CD8-positive, alpha-beta memory T cell (primary cell): ENCODE results near the gene BICRAL. TPM values are rescaled to one million over a fixed set of nuclear protein-coding genes. Genes with fewer than 3 reads are reported as not detected.
A peak's percentile ranks its signal among the peaks of the same experiment; 100 is the strongest.

Experiments
- CTCF ChIA-PET: fragments of 350-600 bp; sonication (Branson Sonifier 250); formaldehyde crosslinking; loops from one replicate; lab custom pipeline; 2021; ENCODE audit warnings: antibody characterized with exemption; lab: Charles Lee
- POLR2A ChIA-PET: fragments of 350-600 bp; sonication (Branson Sonifier 250); formaldehyde crosslinking; loops from one replicate; lab custom pipeline; 2021; ENCODE audit warnings: antibody characterized with exemption; lab: Charles Lee
- DNase-seq, 5 donors: peaks; one replicate each; pipeline versions ENCODE4 v3.0.0 to v3.0.0-alpha.2; 2020 to 2022; ENCODE audit warnings: mixed read lengths in 1 of 5
- H3K27ac ChIP-seq: one replicate; pipeline ENCODE4 v1.7.0; 2013; ENCODE audit warnings: low read depth, mild to moderate bottlenecking, low read length, moderate library complexity
- H3K27me3 ChIP-seq: 2 replicates; pipeline ENCODE4 v1.7.0; 2013; ENCODE audit warnings: low read length, mild to moderate bottlenecking; ENCODE audit not compliant: insufficient read depth, poor library complexity, severe bottlenecking
- H3K36me3 ChIP-seq: 2 replicates; pipeline ENCODE4 v1.7.0; 2013; ENCODE audit warnings: mild to moderate bottlenecking, low read length, moderate library complexity; ENCODE audit not compliant: insufficient read depth
- H3K4me1 ChIP-seq: 2 replicates; pipeline ENCODE4 v1.7.0; 2013; ENCODE audit warnings: mild to moderate bottlenecking, low read length, moderate library complexity; ENCODE audit not compliant: insufficient read depth
- H3K4me3 ChIP-seq: 2 replicates; pipeline ENCODE4 v1.7.0; 2013; ENCODE audit warnings: mild to moderate bottlenecking, low read length
- H3K9me3 ChIP-seq: 2 replicates; pipeline ENCODE4 v1.7.0; 2013; ENCODE audit warnings: mild to moderate bottlenecking, low read length
- H3K27ac Mint-ChIP-seq, 8 donors: one replicate each; pipeline ENCODE4 v1.8.0; 2020 to 2021; ENCODE audit warnings: mixed read lengths in 8 of 8, mild to moderate bottlenecking in 6 of 8, inconsistent platforms in 3 of 8, moderate library complexity in 3 of 8
- H3K27me3 Mint-ChIP-seq, 2 donors: one replicate each; pipeline ENCODE4 v1.8.0; 2020 to 2021; ENCODE audit warnings: mixed read lengths in 2 of 2, mild to moderate bottlenecking in 1 of 2, moderate library complexity in 1 of 2
- H3K36me3 Mint-ChIP-seq, 3 donors: one replicate each; pipeline ENCODE4 v1.8.0; 2020 to 2021; ENCODE audit warnings: mixed read lengths in 3 of 3, inconsistent platforms in 1 of 3, mild to moderate bottlenecking in 1 of 3
- H3K4me1 Mint-ChIP-seq, 3 donors: one replicate each; pipeline ENCODE4 v1.8.0; 2020 to 2021; ENCODE audit warnings: mixed read lengths in 3 of 3, inconsistent platforms in 1 of 3, mild to moderate bottlenecking in 1 of 3
- H3K4me3 Mint-ChIP-seq, 7 donors: one replicate each; pipeline ENCODE4 v1.8.0; 2020 to 2021; ENCODE audit warnings: mixed read lengths in 7 of 7, mild to moderate bottlenecking in 6 of 7, moderate library complexity in 4 of 7, inconsistent platforms in 2 of 7
- H3K9me3 Mint-ChIP-seq, 5 donors: one replicate each; pipeline ENCODE4 v1.8.0; 2020 to 2022; ENCODE audit warnings: mixed read lengths in 5 of 5, mild to moderate bottlenecking in 3 of 5, moderate library complexity in 2 of 5, inconsistent platforms in 1 of 5
- polyA plus RNA-seq: library from polyadenylated mRNA; unstranded; fragments of 300-500 nt; fragmentation: Illumina TruSeq; gene quantifications from one replicate; pipeline ENCODE4 v1.2.3, GENCODE V29; 2021
- total RNA-seq, 2 experiments: library from RNA; stranded (reverse); gene quantifications; one replicate each; pipeline ENCODE4 v1.2.3, GENCODE V29; 2021

BICRAL gene
- total and polyA plus RNA-seq, 3 experiments from 2014 or later: 6.8 to 16.8 (median 15.9) TPM

DNA sequence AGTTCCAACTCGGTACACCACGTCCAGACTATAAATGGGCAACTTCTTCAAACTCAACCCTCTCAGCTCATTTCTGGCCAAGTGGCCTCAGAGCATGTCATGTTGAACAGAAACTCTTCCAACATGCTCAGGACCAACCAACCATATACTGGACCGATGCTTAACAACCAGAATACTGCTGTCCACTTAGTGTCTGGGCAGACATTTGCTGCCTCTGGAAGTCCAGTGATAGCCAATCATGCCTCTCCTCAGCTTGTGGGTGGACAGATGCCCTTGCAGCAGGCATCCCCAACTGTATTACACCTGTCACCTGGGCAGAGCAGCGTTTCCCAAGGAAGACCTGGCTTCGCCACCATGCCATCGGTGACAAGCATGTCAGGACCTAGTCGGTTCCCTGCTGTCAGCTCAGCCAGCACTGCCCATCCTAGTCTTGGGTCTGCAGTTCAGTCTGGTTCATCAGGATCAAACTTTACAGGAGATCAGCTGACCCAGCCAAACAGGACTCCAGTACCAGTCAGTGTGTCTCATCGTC is 47.8 kb downstream of the BICRAL start:
- no peak overlapping the region for H3K4me3 Mint-ChIP-seq
- peaks cover 5 to 77% (median 19%) of the 10 kb centered on the region in 3 donors for H3K36me3 Mint-ChIP-seq
- peak overlapping the region in 1 of 8 donors; percentile 50 for H3K27ac Mint-ChIP-seq
- no peaks in the 10 kb centered on the region for H3K27me3 ChIP-seq
- peaks cover 7 to 26% (median 13%) of the 10 kb centered on the region in 3 donors for H3K4me1 Mint-ChIP-seq
- POLR2A ChIA-PET: interaction anchor here (0.7 kb wide), 1 partner anchor 44 kb away, joined by 3 read pairs; no protein-coding TSS in a partner anchor
- H3K9me3 Mint-ChIP-seq: no peaks in the 10 kb centered on the region
- H3K4me1 ChIP-seq: no peaks in the 10 kb centered on the region
- CTCF ChIA-PET: no interaction called here
- no peaks in the 10 kb centered on the region for H3K9me3 ChIP-seq
- peaks cover 23% of the 10 kb centered on the region for H3K36me3 ChIP-seq
- H3K27ac ChIP-seq: no peak overlapping the region
- no peak for DNase-seq
- peaks cover 0 to 1% of the 10 kb centered on the region in 2 donors for H3K27me3 Mint-ChIP-seq
- H3K4me3 ChIP-seq: no peak overlapping the region

GRCh38 chr6:42831237-42831636 is 49.4 kb downstream of the BICRAL start:
- no peak overlapping the region for H3K4me3 ChIP-seq
- H3K9me3 Mint-ChIP-seq: no peaks in the 10 kb centered on the region
- H3K4me1 Mint-ChIP-seq: peaks cover 10 to 34% (median 17%) of the 10 kb centered on the region in 3 donors
- no peak for DNase-seq
- CTCF ChIA-PET: interaction anchor here (0.8 to 1.2 kb wide), 2 partner anchors 60 to 169 kb away, joined by 3 to 4 read pairs; no protein-coding TSS in a partner anchor
- POLR2A ChIA-PET: no interaction called here
- no peaks in the 10 kb centered on the region for H3K4me1 ChIP-seq
- no peak overlapping the region for H3K27ac ChIP-seq
- peak overlapping the region in 7 of 8 donors; percentile 13 to 76 (median 48) for H3K27ac Mint-ChIP-seq
- H3K27me3 Mint-ChIP-seq: peaks cover 0 to 1% of the 10 kb centered on the region in 2 donors
- peaks cover 5 to 77% (median 19%) of the 10 kb centered on the region in 3 donors for H3K36me3 Mint-ChIP-seq
- H3K9me3 ChIP-seq: no peaks in the 10 kb centered on the region
- H3K27me3 ChIP-seq: no peaks in the 10 kb centered on the region
- peaks cover 23% of the 10 kb centered on the region for H3K36me3 ChIP-seq
- H3K4me3 Mint-ChIP-seq: no peak overlapping the region

DNA sequence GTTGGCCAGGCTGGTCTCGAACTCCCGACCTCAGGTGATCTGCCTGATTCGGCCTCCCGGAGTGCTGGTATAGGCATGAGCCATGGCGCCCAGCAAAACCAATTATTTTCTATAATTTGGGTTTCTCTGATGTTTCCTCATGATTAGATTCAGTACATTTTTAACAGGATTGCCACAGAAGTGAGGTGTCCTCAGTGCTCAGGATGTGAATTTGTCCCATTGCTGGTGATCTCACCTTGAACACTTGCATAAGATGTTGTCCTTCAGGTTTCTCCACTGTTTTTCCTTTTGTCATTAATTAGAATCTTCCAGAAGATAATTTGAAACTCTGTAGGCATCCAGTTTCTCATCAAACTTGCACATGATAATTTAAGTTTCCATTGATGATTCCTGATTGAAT is 52.2 kb downstream of the BICRAL start:
- POLR2A ChIA-PET: no interaction called here
- Mint-ChIP-seq H3K27me3 (peaks cover 0 to 1% of the 10 kb centered on the region in 2 donors), H3K27ac (peak overlapping the region in 3 of 8 donors; percentile 29 to 43 (median 36)), H3K9me3 (no peaks in the 10 kb centered on the region), H3K36me3 (peaks cover 0 to 62% (median 16%) of the 10 kb centered on the region in 3 donors), H3K4me1 (peaks cover 12 to 42% (median 17%) of the 10 kb centered on the region in 3 donors), H3K4me3 (no peak overlapping the region)
- Histone ChIP-seq H3K4me3 (no peak overlapping the region), H3K27me3 (no peaks in the 10 kb centered on the region), H3K36me3 (peaks cover 15% of the 10 kb centered on the region), H3K4me1 (no peaks in the 10 kb centered on the region), H3K27ac (no peak overlapping the region), H3K9me3 (no peaks in the 10 kb centered on the region)
- no peak for DNase-seq
- CTCF ChIA-PET: no interaction called here

DNA sequence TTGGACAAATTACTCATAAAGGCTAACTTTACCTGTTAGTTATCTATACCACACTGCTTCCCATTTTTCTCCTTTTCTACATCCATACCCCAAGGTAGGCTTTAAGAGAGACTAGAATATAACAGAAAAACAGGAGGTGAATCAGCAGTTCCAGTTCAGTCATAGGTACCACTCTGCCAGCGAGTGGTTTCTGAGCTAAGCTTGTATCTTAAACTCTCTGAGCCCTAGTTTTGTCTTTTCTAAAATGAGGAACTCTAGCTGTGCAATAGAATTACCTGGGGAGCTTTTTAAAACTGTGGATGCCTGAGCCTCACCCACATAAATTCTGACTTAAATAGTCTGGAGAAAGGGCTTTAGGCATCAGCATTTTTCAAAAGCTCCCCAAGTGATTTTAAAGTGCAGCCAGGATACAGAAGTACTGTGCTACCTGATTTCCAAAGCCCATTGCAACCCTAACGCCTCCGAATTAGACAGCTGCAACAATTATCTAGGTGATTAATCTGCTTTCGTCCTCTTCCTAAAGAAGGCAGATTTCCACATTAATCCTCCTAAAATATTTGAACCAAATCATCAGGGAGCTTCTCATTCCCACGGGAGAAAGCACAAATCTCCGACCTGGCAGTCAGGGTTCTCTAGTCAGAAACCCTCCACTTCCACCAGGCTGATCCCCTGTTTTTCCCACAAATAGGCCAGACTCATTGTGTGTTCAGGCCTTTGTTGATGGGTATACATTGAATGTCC is 60.2 kb downstream of the BICRAL start:
- POLR2A ChIA-PET: no interaction called here
- peak overlapping the region in 5 of 8 donors; percentile 0 to 72 (median 4) for H3K27ac Mint-ChIP-seq

GRCh38 chr6:42845327-42845694 is 63.5 kb downstream of the BICRAL start:
- Mint-ChIP-seq H3K36me3 (peaks cover 4 to 37% (median 10%) of the 10 kb centered on the region in 3 donors), H3K9me3 (no peaks in the 10 kb centered on the region), H3K27ac (peak overlapping the region in 1 of 8 donors; percentile 41), H3K4me1 (peaks cover 10 to 27% (median 15%) of the 10 kb centered on the region in 3 donors), H3K27me3 (peaks cover 0 to 1% of the 10 kb centered on the region in 2 donors), H3K4me3 (no peak overlapping the region)
- Histone ChIP-seq H3K27me3 (no peaks in the 10 kb centered on the region), H3K4me1 (no peaks in the 10 kb centered on the region), H3K4me3 (no peak overlapping the region), H3K36me3 (no peaks in the 10 kb centered on the region), H3K9me3 (no peaks in the 10 kb centered on the region), H3K27ac (no peak overlapping the region)
- CTCF ChIA-PET: no interaction called here
- POLR2A ChIA-PET: no interaction called here
- no peak for DNase-seq

More for the DNA sequence above, 60.2 kb downstream of the BICRAL start:
- H3K4me1 ChIP-seq: no peaks in the 10 kb centered on the region
- H3K4me3 ChIP-seq: no peak overlapping the region
- no peaks in the 10 kb centered on the region for H3K36me3 ChIP-seq
- Mint-ChIP-seq H3K4me3 (no peak overlapping the region), H3K9me3 (no peaks in the 10 kb centered on the region), H3K4me1 (peaks cover 10 to 37% (median 15%) of the 10 kb centered on the region in 3 donors), H3K27me3 (peaks cover 0 to 1% of the 10 kb centered on the region in 2 donors), H3K36me3 (peaks cover 4 to 47% (median 12%) of the 10 kb centered on the region in 3 donors)
- CTCF ChIA-PET: interaction anchor here (1.1 kb wide), 1 partner anchor 30 kb away, joined by 3 read pairs; no protein-coding TSS in a partner anchor
- DNase-seq: no peak
- H3K27ac ChIP-seq: no peak overlapping the region
- no peaks in the 10 kb centered on the region for H3K27me3 ChIP-seq
- H3K9me3 ChIP-seq: no peaks in the 10 kb centered on the region

GRCh38 chr6:42846505-42846904 is 64.7 kb downstream of the BICRAL start:
- Histone ChIP-seq H3K9me3 (no peaks in the 10 kb centered on the region), H3K27ac (no peak overlapping the region), H3K36me3 (peaks cover 2% of the 10 kb centered on the region), H3K4me1 (no peaks in the 10 kb centered on the region), H3K27me3 (no peaks in the 10 kb centered on the region), H3K4me3 (no peak overlapping the region)
- H3K4me3 Mint-ChIP-seq: no peak overlapping the region
- H3K27me3 Mint-ChIP-seq: peaks cover 0 to 1% of the 10 kb centered on the region in 2 donors
- no peak for DNase-seq
- H3K4me1 Mint-ChIP-seq: peaks cover 9 to 24% (median 13%) of the 10 kb centered on the region in 3 donors
- CTCF ChIA-PET: no interaction called here
- H3K36me3 Mint-ChIP-seq: peaks cover 4 to 38% (median 10%) of the 10 kb centered on the region in 3 donors
- POLR2A ChIA-PET: no interaction called here
- peak overlapping the region in 1 of 8 donors; percentile 73 for H3K27ac Mint-ChIP-seq
- no peaks in the 10 kb centered on the region for H3K9me3 Mint-ChIP-seq

- H3K9me3 ChIP-seq: no peaks in the 10 kb centered on the region
- Mint-ChIP-seq H3K4me1 (peaks cover 1 to 13% (median 5%) of the 10 kb centered on the region in 3 donors), H3K4me3 (no peak overlapping the region), H3K36me3 (peaks cover 0 to 48% (median 8%) of the 10 kb centered on the region in 3 donors), H3K9me3 (no peaks in the 10 kb centered on the region), H3K27me3 (peaks cover 0 to 1% of the 10 kb centered on the region in 2 donors), H3K27ac (peak overlapping the region in 3 of 8 donors; percentile 6 to 74 (median 38))
- H3K27me3 ChIP-seq: no peaks in the 10 kb centered on the region
- no peaks in the 10 kb centered on the region for H3K4me1 ChIP-seq
- CTCF ChIA-PET: interaction anchor here (1.6 kb wide), 1 partner anchor 12 kb away, joined by 4 read pairs; no protein-coding TSS in a partner anchor
- POLR2A ChIA-PET: interaction anchor here (0.6 kb wide), 1 partner anchor 136 kb away, joined by 4 read pairs; no protein-coding TSS in a partner anchor
- no peak for DNase-seq
- H3K36me3 ChIP-seq: peaks cover 13% of the 10 kb centered on the region
- H3K4me3 ChIP-seq: no peak overlapping the region
- no peak overlapping the region for H3K27ac ChIP-seq
Measured at GRCh38 chr6:42848700-42849099, 66.8 kb downstream of the BICRAL start.

DNA sequence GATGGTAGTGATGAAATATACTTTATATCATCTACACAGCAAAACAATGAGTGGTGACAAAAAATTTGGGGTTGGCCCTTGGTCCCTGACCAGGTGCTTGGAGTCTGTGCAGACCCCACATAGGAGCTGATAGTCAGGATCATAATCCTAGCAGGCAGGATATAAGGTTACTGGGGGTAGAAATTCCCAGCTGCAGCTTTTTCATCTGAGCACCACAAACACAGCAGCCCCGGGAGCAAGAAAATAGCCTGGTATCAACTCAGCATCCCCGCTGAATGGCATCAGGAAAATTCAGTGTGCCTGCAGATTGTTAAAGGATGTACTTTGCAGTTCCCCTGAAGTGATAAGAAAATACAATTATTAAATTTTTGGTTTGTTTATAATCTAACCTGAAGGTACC is 69.7 kb downstream of the BICRAL start:
- Histone ChIP-seq H3K36me3 (peaks cover 33% of the 10 kb centered on the region), H3K4me1 (no peaks in the 10 kb centered on the region), H3K4me3 (no peak overlapping the region), H3K27me3 (no peaks in the 10 kb centered on the region), H3K27ac (no peak overlapping the region), H3K9me3 (no peaks in the 10 kb centered on the region)
- DNase-seq: no peak
- ChIA-PET CTCF (no interaction called here), POLR2A (interaction anchor here (0.6 kb wide), 1 partner anchor 70 kb away, joined by 3 read pairs; no protein-coding TSS in a partner anchor)
- H3K27ac Mint-ChIP-seq: peak overlapping the region in 2 of 8 donors; percentile 17 to 69
- peaks cover 0 to 55% (median 6%) of the 10 kb centered on the region in 3 donors for H3K36me3 Mint-ChIP-seq
- no peaks in the 10 kb centered on the region for H3K27me3 Mint-ChIP-seq
- no peaks in the 10 kb centered on the region for H3K9me3 Mint-ChIP-seq
- peaks cover 0 to 7% (median 3%) of the 10 kb centered on the region in 3 donors for H3K4me1 Mint-ChIP-seq
- H3K4me3 Mint-ChIP-seq: no peak overlapping the region
